Parathyroid adenoma (tissue), 2 donors: ENCODE measurements around the gene ZIC4.

Experiments
- H2AFZ ChIP-seq: fragments of 300-600 bp; sonication (generic); one replicate; pipeline ENCODE4 v1.7.0; 2017; ENCODE audit warnings: antibody characterized with exemption, mild to moderate bottlenecking
- H3K27ac ChIP-seq: fragments of 300-600 bp; sonication (generic); one replicate; pipeline ENCODE4 v1.7.0; 2017
- H3K27me3 ChIP-seq: fragments of 300-600 bp; sonication (generic); one replicate; pipeline ENCODE4 v1.7.0; 2017; ENCODE audit warnings: low read length; ENCODE audit not compliant: control insufficient read depth, insufficient read depth
- H3K36me3 ChIP-seq: fragments of 300-600 bp; sonication (generic); one replicate; pipeline ENCODE4 v1.7.0; 2017; ENCODE audit warnings: low read length; ENCODE audit not compliant: control insufficient read depth, insufficient read depth
- H3K4me1 ChIP-seq: fragments of 300-600 bp; sonication (generic); one replicate; pipeline ENCODE4 v1.7.0; 2017; ENCODE audit warnings: control low read depth
- H3K4me2 ChIP-seq: fragments of 300-600 bp; sonication (generic); one replicate; pipeline ENCODE4 v1.7.0; 2017; ENCODE audit warnings: low read length
- H3K4me3 ChIP-seq: fragments of 300-600 bp; sonication (generic); one replicate; pipeline ENCODE4 v1.7.0; 2017; ENCODE audit warnings: low read depth, low read length
- H3K79me2 ChIP-seq: fragments of 300-600 bp; sonication (generic); one replicate; pipeline ENCODE4 v1.7.0; 2017; ENCODE audit warnings: control low read depth
- H3K9ac ChIP-seq: fragments of 300-600 bp; sonication (generic); one replicate; pipeline ENCODE4 v1.7.0; 2017; ENCODE audit warnings: mild to moderate bottlenecking
- H3K9me3 ChIP-seq: fragments of 300-600 bp; sonication (generic); one replicate; pipeline ENCODE4 v1.7.0; 2017; ENCODE audit warnings: low read length; ENCODE audit not compliant: control insufficient read depth
- CTCF ChIP-seq: fragments of 300-600 bp; sonication (generic); IDR thresholded peaks from one replicate; pipeline ENCODE4 v1.7.0; 2017; ENCODE audit warnings: antibody characterized with exemption, mild to moderate bottlenecking
- donor health status: primary hyperparathyroidism.

Gene ZIC4

DNA sequence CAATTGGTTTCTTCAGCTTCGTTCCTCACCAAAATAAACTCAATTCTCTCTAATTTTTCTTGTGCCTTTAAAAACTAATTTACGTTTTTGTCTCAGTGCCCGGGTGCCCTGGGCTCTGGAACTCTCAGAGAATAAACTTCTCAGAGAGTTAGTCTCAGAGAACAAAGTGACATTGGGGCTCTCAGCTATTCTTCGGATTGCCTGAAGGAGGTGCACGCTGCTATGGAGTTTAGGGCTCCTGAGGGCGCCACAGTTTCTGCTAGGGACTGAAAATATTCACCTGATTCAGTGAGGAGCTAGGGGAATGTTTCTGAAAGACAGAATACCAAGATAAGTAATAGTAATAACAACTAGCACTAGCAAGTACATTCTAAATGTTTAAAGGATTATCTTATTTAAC, 22.7 kb downstream of the ZIC4 start:
- Histone ChIP-seq H3K27ac (no peak overlapping the region), H3K36me3 (no peaks in the 10 kb centered on the region), H3K27me3 (peaks cover 15% of the 10 kb centered on the region), H3K9me3 (no peaks in the 10 kb centered on the region), H3K4me1 (no peaks in the 10 kb centered on the region), H2AFZ (no peak overlapping the region), H3K79me2 (no peaks in the 10 kb centered on the region), H3K4me2 (no peak overlapping the region), H3K9ac (no peak overlapping the region), H3K4me3 (no peak overlapping the region)
- no peak for TF ChIP-seq CTCF

DNA sequence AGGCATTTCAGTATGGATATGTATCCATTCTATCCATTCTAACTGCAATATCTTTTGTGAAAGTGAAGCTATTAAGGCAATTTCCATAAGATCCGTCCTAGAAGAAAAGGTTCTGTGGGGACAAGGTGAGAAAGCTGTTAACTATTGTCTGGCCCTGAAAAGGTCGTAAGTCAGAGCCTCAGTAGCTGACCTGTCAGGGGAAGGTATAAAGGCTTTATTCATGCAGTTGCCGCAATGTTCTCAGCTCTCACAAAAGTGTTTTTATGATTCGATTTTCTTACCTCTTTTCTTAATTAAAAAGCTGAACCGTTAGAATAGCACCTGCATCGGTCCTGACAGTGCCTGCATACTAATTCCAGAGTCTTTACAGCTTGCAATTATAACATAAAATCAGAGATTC, 24.7 kb downstream of the ZIC4 start:
- Histone ChIP-seq H3K27ac (no peak overlapping the region), H3K4me3 (no peak overlapping the region), H3K9me3 (no peaks in the 10 kb centered on the region), H3K4me2 (no peak overlapping the region), H3K9ac (no peak overlapping the region), H3K4me1 (no peaks in the 10 kb centered on the region), H3K79me2 (no peaks in the 10 kb centered on the region), H2AFZ (no peak overlapping the region), H3K36me3 (no peaks in the 10 kb centered on the region), H3K27me3 (peaks cover 7% of the 10 kb centered on the region)
- TF ChIP-seq CTCF: no peak

DNA sequence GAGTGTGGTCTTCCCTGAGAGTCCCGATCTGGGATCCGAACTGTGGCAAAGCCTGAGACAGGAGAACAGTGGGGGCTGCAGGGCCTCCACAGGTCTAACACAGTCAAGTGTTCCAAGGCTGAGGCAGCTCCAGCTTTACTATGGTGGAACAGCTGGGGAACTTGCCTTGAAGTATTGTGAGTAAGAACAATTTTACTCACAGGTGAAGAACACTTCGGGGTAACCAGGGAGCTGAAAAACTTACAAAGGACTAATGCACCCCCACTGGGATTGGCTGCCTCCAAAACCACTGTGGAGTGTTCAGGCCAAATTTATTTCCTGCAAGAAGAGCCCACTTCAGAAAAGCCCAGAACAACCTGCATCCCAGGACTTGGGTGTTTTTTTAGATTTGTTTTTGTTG, 25.4 kb downstream of the ZIC4 start:
- Histone ChIP-seq H3K9me3 (no peaks in the 10 kb centered on the region), H3K36me3 (no peaks in the 10 kb centered on the region), H3K79me2 (no peaks in the 10 kb centered on the region), H2AFZ (no peak overlapping the region), H3K27me3 (peaks cover 7% of the 10 kb centered on the region), H3K4me3 (no peak overlapping the region), H3K9ac (no peak overlapping the region), H3K4me2 (no peak overlapping the region), H3K4me1 (no peaks in the 10 kb centered on the region), H3K27ac (no peak overlapping the region)
- no peak for TF ChIP-seq CTCF

GRCh38 chr3:147380387-147380951, 25.9 kb downstream of the ZIC4 start:
- no peaks in the 10 kb centered on the region for H3K9me3 ChIP-seq
- no peaks in the 10 kb centered on the region for H3K79me2 ChIP-seq
- no peaks in the 10 kb centered on the region for H3K36me3 ChIP-seq
- H3K4me1 ChIP-seq: no peaks in the 10 kb centered on the region
- no peak overlapping the region for H2AFZ ChIP-seq
- no peak overlapping the region for H3K4me2 ChIP-seq
- no peak for TF ChIP-seq CTCF
- no peak overlapping the region for H3K9ac ChIP-seq
- peaks cover 7% of the 10 kb centered on the region for H3K27me3 ChIP-seq
- H3K4me3 ChIP-seq: no peak overlapping the region
- H3K27ac ChIP-seq: no peak overlapping the region

GRCh38 chr3:147379651-147380050, 26.7 kb downstream of the ZIC4 start:
- H2AFZ ChIP-seq: no peak overlapping the region
- no peak for TF ChIP-seq CTCF
- no peaks in the 10 kb centered on the region for H3K4me1 ChIP-seq
- no peak overlapping the region for H3K4me3 ChIP-seq
- H3K27ac ChIP-seq: no peak overlapping the region
- H3K9me3 ChIP-seq: no peaks in the 10 kb centered on the region
- H3K4me2 ChIP-seq: no peak overlapping the region
- peaks cover 7% of the 10 kb centered on the region for H3K27me3 ChIP-seq
- no peak overlapping the region for H3K9ac ChIP-seq
- no peaks in the 10 kb centered on the region for H3K36me3 ChIP-seq
- H3K79me2 ChIP-seq: no peaks in the 10 kb centered on the region
